Ammon's horn (tissue), 1 donor: ENCODE results near the gene USP34.

Experiments
- DNase-seq: peaks from one replicate; pipeline ENCODE4 v3.0.0-alpha.2; 2016; ENCODE audit warnings: low spot score

USP34 gene

DNA sequence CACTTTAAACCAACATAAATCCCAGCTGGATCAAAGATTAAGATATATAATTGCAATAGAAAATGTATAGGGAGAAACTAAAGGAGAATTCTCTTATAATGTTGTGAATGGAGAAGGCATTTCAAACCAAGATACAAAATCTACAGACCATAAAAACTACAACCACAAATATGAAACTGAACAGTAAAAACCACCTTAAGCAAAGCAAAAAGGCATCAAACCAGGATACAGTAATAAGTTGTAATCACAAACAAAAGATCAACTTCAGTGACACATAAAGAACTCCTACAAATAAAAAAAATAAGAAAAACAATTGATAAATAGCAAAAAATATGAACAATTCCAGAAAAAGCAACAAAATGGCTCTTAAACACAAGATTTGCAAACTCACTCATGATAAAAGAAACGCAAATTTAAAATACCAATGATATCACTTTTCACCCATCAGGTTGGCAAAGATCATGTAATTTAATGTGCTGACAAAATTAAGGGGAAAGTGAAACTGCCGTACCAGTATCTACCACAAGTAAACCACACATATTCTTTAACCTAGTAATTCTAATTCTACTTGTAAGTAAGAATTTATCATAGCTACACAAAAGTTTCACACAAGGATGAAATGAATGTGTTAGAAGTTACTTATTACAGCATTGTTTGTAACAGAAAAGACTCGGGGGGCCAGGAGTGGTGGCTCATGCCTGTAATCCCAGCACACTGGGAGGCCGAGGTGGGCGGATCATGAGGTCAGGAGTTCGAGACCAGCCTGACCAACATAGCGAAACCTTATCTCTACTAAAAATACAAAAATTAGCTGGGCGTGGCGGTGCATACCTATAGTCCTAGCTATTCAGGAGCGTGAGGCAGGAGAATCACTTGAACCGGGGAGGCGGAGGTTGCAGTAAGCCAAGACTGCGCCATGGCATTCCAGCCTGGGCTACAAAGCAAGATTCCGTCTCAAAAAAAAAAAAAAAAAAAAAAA, 101.9 kb downstream of the USP34 start:
- DNase-seq: no peak

DNA sequence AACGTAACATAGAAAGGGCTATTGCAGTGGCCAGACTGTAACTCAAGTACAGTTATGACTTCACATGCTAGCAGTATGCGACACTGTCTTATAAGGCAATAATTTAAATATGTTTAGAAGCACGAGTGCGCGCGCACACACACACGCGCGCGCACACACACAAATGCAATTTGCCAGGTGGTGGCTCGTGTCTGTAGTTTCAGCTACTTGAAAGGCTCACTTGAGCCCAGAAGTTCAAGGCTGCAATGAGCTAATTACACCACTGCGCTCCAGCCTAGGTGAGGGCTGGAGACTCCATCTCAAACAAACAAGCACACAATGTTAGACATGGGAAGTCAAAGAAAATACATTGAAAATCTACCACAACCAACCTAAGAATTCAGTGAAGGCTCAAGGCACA, 103.7 kb downstream of the USP34 start:
- no peak for DNase-seq

DNA sequence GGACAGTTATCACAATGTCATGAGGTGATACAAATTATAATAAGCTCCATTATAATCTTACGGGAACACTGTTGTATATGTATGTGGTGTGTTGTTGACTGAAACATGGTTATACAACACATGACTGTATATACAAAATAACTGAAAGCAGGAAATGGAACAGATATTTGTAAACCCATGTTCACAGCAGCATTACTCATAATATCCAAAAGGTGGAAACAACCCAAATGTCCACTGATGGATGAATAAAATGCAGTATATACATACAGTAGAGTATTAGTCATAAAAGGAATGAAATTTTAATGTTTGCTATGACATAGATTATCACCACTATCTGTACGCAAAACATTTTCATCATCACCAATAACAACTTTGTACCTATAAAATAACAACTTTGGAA, 107.3 kb downstream of the USP34 start:
- DNase-seq: no peak

DNA sequence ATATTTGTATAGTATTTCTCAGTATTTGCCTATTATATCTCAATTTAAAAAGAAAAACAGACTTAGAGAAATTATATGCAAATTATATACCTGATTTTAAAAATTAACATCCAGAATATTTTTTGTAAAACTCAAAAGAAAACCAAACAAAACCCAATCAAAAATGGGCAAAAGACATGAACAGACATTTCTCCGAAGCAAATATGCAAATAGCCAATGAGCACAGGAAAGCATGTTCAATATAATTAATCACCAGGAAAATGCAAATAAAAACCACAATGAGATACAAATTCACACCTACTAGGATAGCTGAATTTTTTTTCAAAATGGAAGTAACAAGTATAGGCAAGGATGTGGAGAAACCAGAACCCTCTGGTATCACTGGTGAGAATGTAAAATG, 108.0 kb downstream of the USP34 start:
- no peak for DNase-seq

DNA sequence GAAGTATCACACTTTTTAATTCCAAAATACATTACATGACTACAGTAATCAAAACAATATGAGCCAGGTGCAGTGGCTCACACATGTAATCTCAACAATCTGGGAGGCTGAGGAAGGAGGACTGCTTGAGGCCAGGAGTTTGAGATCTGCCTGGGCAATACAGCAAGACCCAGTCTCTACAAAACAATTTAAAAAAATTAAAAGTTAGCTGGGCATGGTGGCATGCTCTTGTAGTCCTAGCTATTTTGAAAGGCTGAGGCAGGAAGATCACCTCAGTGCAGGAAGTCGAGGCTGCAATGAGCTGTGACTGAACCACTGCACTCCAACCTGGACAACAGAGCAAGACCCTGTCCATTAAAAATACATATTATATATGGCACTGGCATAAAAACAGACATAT, 109.8 kb downstream of the USP34 start:
- DNase-seq: no peak

DNA sequence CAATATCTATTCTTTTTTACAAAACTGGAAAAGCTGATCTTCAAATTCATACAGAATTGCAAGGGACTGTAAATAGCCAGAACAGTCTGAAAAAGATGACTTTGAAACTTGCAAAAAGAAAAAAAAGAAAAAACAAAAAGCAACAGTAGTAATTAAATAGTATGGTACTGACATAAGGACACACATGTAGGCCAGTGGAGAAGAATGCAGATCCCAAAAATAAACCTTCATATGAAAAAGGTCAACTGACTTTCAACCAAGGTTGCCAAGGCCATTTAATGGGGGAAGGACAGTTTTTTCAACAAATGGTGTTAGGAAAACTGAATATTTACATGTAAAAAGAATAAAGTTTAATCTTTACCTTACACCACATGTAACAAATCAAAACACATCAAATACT, 111.8 kb downstream of the USP34 start:
- DNase-seq: no peak

DNA sequence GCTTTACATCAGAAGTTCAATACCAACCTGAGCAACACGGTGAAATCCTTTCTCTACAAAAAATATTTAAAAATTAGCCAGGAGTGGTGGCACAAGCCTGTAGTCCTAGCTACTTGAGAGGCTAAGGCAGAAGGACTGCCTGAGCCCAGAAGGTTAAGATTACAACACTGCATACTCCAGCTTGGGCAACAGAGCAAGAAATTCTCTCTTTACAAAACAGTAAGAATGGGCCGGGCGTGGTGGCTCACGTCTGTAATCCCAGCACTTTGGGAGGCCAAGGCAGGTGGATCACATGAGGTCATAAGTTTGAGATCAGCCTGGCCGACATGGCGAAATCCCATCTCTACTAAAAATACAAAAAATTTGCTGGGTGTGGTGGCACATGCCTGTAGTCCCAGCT, 113.2 kb downstream of the USP34 start:
- no peak for DNase-seq

DNA sequence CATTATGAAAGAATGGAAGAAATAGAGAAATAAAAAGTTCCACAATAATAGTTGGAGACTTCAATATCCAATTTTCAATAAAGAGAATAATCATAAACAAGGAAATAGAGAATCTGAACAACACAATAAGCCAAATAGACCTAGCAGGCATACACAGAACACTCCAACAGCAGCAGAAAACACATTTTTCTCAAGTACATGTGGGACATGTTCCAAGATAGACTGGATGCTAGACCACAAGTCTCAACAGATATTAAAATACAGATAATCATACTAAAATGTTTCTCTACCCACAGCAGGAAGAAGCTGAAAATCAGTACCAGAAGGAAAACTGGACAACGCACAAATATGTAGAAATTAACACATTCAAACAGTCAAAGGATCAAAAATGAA, 113.9 kb downstream of the USP34 start:
- no peak for DNase-seq

DNA sequence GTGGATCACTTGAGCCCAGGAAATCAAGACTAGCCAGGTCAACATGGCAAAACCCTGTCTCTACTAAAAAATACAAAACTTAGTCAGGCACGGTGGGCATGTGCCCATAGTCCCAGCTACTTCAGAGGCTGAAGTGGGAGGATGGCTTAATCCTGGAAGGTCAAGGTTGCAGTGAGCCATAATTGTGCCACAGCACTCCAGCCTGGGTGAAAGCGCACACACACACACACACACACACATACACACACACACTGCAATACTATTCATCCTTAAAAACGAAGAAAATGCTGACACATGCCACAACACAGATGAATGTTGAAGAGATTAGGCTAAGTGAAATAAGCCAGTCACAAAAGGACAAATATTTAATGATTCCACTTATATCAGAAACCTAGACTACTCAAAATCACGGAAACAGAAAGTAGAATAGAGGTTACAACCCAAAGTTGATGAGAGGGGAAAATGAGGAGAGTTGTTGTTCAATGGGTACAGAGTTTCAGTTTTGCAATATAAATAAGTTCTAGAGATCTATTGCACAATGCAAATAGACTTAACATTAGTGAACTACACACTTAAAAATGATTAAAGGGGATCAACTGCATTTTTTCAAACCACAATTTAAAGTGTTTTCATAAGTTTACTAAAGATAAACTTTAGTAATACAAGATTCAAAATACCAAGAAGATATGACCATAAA, 114.5 kb downstream of the USP34 start:
- no peak for DNase-seq

DNA sequence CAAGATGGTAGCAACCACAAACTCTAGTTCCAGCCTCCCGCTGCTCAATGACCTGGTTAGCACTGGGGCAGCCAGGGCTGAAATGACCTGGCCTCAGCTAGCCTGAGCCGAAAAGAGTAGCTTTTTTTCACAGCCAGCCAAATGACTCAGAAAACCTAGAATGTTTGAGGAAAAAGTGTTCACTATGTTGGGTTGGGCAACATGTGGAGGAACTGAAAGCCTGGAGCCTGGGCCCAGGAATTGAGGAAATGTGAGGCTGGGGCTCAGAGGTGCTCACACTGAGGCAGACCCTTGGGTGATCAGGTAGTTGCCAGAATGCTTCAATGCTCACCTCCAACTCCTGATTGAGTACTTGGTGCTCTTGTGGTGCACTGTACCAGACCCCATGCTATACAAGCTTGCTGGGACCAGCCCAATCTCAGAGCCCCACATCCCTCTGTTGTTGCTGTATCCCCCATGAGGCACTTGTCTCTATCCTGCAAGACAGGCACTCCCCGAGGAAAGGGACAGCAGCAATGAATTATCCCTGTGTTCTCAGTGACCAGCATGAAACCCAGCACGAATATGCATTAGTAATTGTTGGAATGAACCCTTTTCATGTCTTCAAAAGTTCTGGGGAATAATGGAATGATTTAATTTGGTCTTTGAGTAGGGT, 116.2 kb downstream of the USP34 start:
- DNase-seq: no peak

DNA sequence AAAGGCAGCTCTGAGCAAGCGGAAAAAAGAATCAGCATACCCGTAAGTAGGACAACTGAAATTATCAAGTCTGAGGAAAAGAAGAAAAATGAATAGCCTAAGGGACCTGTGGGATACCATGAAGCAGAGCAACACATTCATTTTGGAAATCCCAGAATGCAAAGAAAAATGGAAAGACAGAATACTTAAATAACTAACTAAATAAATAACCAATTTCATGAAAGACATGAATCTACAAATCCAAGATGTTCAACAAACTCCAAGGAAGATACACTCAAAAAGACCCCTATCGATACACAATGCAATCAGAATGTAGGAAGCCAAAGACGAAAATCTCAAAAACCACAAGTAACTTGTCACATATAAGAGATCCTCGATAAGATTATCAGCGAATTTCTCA, 117.0 kb downstream of the USP34 start:
- no peak for DNase-seq

DNA sequence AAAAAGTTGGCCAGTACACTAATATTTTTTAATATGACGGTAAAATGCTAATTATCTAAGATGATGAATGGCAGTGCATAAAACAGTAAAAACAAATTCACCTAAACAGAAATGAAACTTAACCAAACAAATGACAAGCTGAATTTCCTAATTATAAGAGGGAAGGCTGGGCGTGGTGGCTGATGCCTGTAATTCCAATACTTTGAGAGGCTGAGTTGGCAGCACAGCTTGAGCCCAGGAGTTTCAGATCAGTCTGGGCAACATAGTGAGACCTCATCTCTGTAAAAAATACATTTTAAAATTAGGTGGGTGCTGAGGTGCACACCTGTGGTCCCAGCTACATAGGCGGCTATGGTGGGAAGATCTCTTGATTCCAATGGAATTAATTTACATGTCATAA, 120.1 kb downstream of the USP34 start:
- DNase-seq: no peak

DNA sequence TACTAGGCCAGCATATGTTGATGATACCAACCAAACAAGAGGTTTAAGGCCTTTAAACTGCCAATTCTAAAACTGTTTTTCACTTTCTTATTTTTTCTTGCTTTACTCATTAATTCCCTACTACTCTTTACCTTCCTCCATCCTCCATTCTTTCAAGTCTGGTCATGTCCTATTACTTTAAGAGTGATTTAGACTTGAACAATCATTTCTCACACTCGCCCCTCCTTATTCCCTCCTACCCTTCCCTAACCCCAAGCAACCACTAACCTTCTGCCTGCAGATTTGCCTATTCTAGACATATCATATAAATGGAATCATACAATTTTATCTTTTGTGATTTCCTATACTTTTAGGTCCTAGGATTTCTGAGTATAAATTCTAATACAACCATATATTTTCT, 127.7 kb downstream of the USP34 start:
- no peak for DNase-seq

DNA sequence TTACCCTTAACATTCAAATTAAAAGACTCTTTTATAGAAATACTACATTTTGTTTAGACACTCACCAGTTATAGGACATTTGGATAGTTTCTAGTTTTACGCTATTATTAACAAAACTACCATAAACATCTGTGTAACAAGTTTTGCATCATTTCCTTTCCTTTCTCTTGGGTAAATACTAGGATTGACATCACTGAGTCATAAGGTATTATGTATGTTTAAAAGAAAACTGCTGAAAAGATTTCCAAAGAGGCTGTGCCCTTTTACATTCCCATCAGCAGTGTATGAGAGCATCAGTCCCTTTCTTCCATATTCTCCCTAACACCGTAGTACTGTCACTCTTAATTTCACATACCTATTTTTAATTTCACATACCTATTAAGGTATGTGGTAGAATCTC, 130.6 kb downstream of the USP34 start:
- DNase-seq: no peak

DNA sequence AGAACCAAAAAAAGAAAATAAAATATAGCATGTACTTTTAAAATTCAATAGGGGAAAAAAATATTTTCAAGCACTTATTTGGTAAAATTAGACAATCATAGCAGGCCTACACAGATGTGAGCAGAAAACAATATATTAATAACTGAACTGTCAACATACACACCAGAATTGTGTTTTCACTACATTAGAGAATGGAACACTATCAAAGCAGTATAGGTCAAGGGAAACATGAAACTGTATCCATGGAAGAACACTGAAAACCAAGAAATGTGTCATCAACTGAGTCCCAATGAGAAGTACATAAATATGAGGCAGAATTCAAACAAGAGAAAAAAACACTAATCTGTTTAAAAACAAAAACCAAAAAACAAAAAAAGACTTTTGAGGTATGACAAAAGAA, 132.4 kb downstream of the USP34 start:
- DNase-seq: no peak

DNA sequence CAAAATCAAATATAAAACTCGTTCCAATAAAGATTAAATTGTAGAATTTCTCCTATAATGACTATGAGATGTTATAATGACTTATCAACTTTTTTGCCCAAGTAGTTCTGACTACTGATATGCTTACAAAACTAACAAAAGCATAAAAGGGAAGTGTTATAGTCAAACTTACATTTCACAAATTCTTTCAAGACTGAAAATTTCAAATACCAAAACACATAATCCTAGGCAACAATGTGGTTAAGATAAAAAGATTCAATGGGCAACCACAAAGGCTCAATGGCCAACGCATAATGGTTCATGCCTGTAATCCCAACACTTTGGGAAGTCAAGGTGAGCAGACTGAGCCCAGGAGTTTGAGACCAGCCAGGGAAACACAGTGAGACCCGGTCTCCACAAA, 135.7 kb downstream of the USP34 start:
- no peak for DNase-seq

DNA sequence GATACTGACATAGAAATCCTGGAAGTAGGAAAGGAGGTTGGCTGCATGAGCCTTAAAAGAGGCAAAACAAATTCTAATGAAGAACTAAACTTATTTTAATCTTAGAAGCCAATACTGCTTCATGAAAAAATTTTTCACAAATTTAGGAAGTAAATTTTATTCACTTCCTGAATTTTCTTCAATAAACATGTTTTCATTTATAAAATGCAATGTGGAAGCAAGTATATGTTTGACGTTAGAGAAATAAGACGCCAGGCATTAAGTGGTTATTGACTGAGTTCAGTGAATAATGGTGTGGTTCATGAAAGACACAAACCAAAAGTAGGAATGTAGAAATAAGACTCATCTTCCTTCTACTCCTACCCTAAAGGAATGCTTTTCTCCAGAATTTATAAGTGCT, 136.4 kb downstream of the USP34 start:
- DNase-seq: no peak

DNA sequence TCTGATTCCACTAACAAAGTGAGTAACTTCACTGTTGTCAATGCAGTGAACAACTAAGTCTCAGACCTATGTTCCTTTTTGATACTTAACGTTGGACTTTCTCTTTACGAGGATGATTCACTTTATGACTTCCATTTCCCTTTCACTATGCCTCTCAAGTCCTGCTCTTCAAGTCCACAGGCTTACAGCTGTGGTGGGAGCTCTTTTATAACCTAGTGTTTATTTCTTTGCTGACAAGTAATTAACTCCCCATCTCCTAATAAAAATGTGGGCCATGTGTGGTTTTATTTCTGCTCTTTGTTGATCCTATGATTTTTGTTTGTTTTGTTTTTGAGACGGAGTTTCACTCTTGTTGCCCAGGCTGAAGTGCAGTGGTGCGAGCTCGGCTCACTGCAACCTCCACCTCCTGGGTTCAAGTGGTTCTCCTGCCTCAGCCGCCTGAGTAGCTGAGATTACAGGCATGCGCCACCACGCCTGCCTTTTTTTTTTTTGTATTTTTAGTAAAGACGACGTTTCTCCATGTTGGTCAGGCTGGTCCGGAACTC, 142.1 kb downstream of the USP34 start:
- no peak for DNase-seq

DNA sequence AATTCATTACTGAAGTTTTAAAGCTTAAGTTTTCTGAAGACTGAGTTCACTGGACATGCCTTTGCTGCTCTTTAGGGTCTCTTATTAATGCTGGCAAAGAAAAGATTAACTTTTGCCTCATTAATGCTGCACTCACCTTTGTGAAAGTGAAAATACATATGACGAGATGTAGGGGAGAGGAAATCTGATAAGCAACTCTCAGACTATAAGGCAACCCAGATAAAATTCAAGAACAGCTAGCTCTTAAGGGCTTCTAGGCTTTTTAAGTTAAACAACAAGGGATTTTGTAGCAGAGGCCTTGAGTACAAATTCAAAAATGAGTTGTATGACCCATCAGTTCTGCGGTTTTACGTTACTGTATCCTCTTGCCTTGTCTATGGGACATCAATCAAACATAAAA, 143.7 kb downstream of the USP34 start:
- DNase-seq: no peak

DNA sequence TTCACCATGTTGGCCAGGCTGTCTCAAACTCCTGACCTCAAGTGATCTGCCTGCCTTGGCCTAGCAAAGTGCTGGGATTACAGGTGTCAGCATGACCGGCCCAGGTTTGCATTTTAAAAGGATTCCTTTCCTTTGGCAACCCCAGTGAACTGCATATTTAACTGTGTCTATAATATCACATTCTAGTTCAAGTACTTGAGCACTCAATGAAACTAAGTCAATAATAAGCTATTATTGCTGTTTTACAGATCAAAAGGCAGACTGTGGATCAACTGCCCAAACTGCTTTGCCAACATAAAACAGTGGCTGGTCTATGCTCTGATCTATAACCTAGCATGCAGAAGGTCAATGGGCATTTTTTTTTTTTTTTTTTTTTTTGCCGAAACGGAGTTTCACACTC, 144.5 kb downstream of the USP34 start:
- DNase-seq: no peak

DNA sequence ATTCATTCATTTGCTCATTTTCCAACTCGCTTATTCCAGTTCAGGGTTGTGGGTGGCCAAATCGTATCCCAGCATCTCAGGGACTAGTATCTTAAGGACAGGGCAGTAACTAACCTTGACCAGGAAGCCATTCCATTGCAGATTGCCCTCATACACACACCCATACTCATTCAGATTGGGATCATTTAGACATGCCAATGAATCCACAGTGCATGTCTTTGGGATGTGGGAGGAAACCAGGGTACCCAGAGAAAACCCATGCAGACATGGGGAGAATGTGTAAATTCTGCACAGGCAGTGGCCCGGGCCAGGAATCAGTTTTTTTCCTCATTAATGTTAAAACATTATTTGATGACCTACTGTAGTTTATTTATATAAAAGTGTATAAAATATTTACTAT, 150.7 kb downstream of the USP34 start:
- no peak for DNase-seq

DNA sequence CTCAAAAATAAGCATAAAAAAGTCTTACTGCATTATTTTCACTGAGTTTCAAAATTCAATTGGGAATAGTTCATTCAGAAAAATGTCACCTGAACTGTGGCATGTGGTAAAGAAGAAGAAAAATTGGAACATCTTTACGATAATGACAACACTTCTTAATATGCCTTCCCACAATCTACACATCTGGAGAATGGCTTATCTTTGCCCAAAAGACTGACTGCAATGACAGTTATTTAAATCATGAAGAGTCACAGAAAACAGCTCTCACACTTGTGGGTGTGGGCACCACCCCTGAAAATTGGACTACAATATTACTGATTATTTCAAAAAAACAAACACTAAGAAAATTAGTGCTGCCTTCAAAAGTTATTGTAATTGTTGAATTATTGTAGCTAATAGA, 152.3 kb downstream of the USP34 start:
- no peak for DNase-seq

DNA sequence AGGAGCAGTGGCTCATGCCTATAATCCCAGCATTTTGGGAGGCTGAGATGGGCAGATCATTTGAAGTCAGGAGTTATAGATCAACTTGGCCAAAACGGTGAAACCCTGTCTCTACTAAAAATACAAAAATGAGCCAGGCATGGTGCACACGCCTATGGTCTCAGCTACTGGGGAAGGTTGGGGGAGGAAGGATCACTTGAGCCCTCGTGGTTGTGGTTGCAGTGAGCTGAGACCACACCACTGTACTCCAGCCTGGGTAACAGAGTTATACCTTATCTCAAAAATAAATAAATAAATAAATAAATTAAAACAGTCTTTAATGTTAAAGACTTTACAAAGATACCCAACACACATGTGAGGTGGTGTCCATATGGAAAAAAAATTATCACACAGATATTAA, 174.9 kb downstream of the USP34 start:
- no peak for DNase-seq
